HG02973 (cell line): Measurements from ENCODE around the gene SMIM28.
"Not testable (repeated sequence)": the region's sequence is repeated elsewhere in the genome, so short reads cannot be mapped to it uniquely, and the experiment has no call there.

Experiments
- ATAC-seq: cut with Tn5 transposase; IDR thresholded peaks from one replicate; pipeline ENCODE4 v1.9.1; 2021; ENCODE audit warnings: moderate library complexity; ENCODE audit not compliant: unreplicated experiment

Gene SMIM28

DNA sequence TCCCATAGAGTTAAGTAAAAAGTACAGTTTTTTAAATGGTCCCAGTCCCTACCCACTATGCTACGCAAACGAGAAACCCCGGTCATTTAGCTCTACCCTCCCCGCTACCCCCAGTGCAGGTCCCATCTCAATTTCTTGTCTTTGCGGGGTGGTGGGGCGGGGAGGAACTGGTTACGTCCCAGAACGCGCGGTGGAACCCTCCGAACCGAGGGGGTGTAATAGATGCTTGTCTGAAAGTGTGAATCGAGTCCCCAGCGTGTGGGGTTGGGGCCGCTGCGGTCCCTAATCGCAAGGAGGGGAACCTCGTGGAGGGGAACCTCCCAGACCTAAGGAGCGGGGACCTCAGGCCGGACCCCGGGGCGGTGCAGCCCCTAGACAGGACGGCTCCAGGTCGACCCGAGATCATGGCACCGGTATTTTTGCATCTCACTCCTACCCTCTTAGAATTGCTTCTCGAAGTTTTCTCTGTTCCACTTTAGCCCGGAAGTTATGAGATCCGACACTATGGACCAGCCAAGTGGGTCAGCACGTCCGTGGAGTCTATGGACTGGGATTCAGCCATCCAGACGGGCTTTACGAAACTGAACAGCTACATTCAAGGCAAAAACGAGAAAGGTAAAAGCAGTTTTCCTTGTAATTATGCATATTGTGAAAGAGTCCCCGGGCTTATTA is 27.1 kb downstream of the SMIM28 start:
- ATAC-seq = no peak

DNA sequence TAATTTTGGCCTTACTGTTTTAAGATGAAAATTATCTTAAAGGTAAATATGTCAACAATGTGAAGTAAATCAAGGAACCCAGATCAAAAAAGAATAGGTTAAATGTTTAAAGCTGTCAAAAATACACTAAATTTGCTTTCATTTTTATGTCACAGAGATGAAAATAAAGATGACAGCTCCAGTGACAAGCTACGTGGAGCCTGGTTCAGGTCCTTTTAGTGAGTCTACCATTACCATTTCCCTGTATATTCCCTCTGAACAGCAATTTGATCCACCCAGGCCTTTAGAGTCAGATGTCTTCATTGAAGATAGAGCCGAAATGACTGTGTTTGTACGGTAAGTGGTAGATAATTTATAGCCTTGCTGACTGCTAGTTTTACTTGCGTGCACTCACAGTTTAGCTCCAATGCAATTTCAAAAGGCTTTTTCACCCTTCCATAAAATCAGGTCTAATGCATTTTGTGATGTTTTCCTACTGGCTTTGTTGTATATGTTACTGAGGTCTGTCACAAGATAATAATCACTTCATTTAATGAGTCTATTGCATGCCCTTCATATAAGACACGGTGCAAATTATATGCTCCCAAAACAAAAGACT is 28.2 kb downstream of the SMIM28 start:
- ATAC-seq = no peak

DNA sequence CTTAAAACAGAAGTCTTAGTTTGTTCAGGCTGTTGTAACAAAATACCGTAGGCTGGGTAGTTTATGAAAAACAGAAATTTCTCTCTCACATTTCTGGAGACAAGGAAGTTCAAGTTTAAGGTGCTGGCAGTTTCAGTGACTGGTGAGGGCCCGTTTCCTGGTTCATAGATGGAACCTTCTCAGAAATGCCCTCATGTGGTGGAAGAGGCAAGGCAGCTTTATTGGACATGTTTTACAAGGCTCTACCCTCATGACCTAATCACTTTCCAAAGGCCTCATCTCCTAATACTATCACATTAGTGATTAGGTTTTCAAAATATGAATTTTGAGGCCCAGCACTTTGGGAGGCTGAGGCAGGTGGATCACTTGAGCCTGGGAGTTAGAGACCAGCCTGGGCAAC is 28.7 kb downstream of the SMIM28 start:
- no peak for ATAC-seq

DNA sequence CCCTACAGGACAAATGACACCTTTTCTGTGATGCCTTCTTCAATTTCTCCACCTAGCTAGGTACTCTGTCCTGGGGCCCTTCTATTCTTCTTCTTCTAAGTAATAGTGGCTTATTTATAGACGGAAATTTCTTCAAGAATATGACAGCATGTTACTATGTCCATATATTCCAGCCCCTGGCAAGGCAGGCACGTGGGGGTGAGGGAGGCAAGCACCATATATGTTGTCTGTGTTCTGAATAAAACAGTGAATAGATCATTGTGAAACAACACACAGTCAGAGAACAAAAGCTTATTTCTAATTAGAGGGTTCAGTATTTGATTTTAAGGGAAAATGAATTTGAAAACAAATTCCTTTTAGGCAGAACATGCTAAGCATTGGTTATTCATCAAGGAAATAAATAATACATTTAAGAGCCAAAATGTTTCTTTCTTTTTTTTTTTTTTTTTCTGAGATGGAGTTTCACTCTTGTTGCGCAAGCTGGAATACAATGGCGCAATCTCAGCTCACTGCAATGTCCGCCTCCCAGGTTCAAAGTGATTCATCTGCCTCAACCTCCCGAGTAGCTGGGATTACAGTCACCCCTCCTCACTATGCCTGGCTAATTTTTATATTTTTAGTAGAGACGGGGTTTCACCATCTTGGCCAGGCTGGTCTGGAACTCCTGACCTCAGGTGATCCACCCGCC is 32.5 kb downstream of the SMIM28 start:
- ATAC-seq = no peak

DNA sequence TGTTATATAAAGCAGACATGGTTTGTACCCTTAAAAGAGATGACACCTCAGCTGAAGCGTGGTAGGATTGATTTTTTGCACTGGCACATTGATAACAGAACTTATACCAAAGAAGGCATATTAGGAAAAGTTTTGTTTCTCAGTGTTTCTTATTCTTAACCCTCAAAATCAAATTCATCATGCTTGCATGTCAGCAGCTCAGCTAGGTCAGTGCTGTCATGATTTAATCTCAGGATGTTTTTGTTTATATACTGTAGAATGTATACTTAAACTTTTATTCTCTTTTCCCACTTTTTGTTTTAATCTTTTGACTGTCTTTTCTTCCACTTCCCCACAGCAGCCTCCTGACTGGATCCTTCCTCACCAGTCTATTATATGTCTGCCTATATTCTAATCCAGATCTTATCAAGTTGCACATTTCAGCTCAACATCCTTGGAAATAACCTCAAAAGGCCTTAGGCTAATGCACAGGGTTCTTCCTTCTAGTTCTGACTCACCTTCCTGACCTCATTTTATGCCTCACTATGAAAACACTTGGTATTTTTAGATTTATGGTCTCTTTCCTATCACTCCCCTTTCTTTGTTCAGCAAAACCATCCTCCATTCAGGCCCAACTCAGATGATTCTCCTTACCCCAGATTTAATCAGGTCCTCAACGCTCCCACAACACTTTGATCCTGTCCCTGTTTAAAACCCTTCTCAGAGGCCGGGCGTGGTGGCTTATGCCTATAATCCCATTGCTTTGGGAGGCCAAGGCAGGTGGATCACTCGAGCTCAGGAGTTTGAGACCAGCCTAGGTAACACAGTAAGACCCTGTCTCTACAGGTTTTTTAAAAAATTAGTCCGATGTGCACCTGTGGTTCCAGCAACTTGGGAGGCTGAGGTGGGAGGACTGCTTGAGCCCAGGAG is 33.5 kb downstream of the SMIM28 start:
- ATAC-seq = peak; percentile 60

DNA sequence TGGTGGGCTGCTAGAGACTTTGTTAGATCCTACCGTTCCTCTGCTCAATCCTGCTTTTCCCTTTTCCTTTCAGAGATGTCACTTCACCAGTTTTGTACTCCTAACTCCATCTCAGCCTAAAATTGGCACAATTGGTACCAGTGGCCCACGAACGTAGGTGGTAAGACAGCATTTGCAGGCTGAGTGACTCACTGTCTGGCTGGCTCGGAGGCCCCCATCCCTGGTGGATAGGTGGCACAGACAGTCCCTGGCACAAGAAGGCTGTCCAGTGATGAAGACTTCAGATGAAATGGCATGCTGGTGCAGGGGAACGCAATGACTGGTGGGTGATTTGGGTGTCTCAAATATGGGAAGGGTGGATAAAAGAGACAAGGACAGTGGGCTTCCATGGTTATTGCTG is 37.4 kb downstream of the SMIM28 start:
- ATAC-seq = no peak

DNA sequence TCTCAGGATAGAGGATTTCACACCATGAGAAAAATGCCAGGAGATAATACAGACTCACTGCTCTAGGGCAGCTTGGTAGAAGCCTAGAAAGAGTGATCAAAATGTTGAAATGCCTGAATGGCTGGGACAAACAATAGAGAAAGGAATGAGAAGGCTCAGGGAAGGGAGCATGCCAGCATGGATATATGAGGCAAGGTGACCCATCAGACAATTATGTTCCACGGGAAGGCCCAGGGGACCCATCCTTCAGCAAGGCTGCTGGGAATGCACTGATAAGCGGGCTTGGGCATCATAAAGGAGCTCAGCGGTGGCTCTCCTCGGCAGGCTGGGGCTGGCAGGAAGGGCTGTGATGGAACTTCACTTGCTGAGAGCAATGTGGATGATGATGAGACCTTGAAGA is 38.5 kb downstream of the SMIM28 start:
- ATAC-seq = no peak

DNA sequence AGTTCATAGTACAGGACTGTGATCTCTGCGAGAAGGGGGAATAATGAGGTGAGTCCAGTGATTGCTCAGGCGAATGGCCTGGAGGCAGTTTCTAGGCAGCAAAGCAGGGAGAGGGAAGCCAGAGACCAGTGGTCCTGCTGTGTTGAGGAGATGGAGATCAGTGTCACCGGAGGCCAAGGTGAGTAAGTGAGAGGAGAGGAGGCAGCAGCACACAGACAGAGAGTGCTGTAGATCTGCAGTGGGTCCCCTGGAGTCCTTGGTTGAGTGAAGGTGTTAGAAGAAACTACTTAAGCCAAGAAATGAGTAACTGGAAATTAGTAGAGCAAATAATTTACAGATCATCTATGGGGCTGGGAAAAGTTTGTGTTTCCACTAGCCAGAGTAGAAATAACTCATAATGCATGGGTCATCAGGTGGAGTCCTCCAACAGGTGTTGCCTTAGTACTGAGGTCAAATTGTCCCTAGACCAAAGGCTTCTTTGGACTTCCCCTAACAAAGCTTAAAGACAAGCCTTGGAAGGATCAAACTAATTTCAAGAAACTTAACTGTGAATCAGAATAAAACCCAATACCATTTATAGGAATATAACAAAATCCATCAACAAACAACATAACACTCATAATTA is 39.9 kb downstream of the SMIM28 start:
- no peak for ATAC-seq

DNA sequence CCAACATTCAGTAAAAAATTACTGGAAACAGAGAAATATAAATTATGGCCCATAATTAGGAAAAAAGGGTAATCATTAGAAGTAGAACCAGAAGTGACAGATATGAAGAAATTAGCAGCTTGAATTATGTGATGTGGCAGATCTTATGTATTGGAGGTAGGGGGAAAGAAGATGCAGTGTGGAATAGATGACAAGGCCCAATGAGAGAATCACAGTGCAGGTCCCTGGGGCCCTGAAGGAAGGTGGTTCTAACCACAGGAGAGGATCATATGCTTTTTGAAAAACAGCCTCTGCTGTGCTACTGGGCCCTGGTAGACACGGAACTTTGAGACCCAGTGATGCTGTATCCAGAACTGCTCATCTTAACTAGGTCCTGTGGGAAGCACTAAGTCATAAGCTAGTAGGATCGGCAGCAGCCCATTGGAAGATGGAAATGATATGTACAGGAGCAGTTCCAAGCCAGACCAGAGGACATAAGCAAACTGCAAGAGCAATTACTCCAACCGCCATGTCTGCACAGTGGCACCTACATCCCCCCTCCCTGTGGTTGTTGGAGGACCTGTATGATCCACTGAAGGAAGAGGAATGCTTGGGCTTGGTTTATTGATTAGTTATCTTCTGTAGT is 40.5 kb downstream of the SMIM28 start:
- no peak for ATAC-seq

DNA sequence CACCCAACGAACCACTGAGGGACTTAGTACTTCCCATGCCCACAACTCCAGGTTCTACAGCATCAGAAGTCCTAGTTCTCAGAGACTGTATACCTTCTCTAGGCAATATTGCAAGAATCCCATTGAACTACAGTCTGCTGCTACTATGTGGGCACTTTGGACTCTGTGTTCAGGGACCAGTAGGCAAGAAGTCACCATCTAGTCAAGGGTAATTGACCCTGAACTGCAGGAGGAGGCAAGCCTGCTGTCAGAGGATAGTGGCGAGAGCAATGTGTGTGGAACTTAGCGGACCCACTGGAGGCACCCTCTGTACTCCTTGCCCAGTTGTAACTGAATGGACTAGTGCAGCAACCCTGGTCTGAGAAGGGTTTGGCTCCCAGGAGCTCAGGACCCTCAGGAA is 42.1 kb downstream of the SMIM28 start:
- no peak for ATAC-seq

DNA sequence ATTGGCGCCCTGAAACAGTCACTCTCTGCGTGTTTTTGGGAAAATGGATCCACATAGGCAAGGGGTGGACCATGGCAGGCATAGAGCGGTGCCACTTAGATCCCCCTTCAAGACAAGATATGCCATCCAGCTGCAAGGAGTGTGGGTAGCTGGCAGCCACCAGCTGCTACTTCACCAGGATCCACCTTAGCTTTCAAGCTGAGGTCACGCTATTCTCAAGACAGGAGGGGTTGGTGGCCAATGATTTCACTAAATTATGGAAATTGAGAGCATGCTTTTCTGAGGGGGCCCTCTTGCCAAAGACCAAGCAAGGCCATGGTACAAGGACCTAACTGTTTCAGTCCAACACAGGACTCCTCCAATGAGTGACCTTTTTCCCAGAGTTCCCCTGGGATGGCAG is 42.7 kb downstream of the SMIM28 start:
- no peak for ATAC-seq

DNA sequence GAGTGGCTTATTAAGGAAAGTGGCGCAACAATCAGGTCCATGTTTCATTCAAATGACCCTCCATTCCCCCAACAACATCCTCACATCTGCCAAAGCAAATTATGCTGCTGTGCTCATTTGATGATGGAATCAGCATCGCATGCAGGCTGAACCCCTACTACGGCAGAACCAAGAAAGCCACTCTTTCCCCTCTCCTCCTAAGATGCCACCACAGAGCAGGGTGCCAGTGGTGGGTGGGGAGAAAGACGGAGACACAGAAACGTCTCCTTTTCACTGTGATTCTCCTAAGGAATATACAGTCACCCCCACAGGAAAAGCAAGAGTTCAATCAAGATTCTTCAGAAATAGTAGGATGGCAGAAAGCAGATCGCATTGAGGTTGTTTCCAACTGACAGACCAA is 43.4 kb downstream of the SMIM28 start:
- ATAC-seq = no peak

DNA sequence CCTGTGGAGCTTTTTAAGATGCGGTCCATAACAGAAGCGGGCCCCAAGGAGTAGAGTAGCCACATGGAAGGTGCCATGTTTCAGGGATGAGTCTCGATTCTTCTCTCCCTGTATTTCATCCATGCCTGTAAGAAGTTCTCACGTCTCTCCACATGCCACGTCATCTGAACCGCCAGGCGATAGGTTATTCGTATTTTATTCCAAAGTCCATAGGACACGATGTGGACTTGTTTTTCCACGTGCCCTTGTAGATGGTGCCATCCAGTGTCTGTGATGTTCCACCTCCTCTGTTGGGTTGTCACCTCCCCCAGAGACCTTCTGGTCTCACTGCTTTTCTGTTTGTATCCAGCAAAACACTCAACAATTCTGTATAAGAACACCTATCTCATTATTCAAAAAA is 43.9 kb downstream of the SMIM28 start:
- ATAC-seq = no peak

DNA sequence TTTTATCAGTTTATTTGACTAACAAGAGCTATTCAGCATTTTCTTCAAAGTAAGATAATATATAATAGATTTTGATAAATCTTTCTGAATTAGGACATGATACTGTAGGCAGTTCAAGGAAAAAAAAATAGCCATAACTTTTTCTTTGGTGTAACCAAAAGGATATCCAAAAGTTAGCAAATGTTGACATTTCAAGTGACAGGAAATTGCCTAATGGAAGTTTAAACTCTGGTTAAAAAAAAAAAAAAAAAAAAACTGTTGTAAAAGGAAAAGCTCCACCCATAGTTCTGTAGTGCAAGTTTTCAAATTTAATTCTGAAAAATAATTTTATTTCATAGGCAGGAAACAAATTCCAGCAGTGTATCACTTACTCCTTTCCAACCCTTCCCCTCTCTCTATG is 45.2 kb downstream of the SMIM28 start:
- no peak for ATAC-seq

DNA sequence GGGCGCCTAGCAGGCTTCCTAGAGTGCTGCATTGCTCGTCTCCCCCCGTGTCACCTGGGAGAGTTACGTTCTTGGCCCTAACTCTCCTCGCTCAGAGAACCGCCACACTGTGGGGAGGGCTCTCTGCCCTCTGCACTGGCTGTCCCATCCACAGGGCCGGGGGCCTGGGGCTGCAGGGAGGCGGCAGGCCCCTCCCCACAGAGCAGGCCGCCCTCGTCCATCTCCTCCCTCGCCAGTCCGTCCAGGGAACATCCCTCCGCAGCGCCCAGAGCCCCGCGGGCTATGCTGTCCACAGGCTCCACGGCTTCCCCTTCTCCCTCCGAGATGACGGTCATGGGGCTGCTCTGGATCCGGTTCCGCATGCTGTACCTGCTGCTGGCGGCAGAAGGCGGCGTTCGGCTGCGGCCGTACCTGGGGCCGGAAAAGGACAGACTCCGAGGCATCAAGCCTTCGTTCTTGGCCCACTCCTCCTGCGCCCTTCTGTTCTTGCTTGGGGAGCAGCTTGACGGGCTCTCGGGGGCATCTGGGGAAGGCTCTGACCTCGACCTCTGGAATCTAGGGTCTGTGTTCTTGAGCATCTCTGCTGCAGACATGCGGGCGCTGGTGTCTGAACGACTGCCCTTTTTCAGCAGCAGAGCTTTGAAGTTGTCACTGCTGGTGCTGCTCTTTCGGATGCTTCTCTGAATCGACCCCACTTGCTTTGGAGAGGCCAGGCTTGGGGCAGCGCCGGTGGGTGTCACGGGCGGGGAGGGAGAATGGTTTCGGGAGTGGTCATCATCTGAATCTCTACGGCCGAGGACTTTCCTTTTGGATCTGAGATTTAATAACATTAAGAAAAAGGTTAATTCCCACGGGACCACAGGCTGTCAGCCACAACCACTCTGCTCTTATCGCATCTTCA is 46.5 kb downstream of the SMIM28 start:
- no peak for ATAC-seq

DNA sequence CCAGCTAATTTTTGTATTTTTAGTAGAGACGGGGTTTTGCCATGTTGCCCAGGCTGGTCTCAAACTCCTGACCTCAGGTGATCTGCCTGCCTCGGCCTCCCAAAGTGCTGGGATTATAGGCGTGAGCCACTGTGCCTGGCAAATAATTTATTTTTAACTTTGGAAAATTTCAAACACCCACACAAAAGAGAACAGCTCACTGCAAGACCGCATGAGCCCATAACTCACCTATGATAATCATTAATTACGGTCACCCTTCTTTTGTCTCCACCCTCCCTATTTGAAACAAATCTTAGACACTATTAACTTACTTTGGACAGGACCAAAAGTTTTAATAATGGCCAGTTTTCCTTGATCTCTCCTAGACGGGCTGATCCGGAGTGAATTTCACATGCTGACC is 47.6 kb downstream of the SMIM28 start:
- ATAC-seq = not testable (repeated sequence)

DNA sequence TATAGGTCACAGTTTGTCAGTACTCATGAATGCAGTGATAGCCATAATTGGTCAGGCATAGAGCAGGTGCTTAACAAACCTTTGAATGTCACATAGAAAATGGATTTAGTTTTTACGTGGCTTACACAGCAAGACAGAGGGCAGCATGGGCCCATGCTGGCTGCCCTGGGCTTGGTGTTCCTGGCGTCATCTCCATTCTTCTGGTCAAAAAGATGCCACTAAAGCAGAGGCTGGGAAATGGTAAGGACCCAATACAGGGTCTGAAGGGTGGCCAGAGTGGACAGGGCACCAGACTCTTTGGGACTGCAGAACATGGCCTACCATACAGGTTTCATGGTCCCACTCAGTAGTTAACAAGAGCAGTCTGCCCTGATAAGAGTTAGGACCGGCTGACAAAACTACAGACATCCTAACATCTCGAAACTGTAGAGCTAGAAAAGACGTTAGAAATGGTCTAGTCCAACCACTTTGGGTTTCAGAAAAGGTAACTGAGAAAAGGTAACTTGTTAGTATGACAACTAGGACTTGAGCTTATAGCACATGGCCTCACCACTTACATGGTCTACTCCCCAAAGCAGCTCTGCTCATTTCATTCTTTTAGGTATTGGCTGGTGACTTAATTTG is 48.9 kb downstream of the SMIM28 start:
- no peak for ATAC-seq

DNA sequence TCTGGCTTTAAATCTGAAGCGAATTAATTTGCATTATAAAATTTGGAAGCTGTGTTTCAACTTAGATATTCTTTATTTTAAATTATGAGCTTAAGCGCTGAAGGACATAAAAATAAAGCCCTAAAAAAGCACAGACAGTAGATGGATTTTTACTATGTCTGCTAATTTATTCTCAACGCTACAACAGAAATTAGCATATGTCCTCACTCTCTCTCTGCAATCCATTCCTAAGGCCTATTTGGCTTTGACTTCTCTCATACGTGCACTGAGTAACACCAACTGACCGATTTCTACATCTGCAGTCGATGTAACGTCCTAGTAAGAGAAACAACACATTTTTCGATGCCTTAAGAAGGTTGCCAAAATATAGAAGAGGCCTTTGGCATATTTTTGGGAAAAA is 50.0 kb downstream of the SMIM28 start:
- no peak for ATAC-seq

DNA sequence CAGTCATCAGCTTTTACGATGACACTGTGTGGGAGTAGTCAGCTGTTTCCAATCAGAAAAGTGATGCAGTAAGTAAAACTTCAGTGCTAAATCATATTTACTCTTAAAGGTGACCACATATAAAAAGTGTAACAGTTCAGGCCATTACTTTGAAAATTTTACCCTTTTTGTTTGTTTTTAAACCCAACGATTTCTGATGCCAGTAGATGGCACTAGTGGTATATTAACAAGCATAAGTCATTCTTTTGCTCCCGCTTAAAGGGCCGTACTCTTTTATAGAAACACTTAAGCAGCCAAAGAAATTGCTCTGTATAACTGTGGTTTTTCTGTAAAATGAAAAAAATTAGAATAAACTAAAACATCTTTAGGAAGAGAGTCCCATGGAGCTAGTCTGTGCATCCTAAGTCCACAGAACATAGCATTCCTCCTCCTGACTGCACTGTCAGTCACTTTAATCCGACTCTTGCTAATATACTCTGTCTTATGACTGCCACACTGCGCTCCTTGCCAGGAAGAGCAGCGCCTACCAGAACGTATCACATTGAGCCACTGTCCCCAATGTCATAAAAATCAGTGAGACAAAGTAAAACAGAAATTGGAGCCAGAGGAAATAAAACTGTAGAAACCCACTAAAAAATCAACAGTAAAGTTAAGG is 51.4 kb downstream of the SMIM28 start:
- ATAC-seq = no peak
